GM12878 (cell line): ENCODE results near the gene ZMIZ2. TPM values are rescaled to one million over a fixed set of nuclear protein-coding genes. Genes with fewer than 3 reads are reported as not detected.

Experiments used
- ATAC-seq: fragments of 200-7000 bp; cut with Tn5 transposase; 3 replicates; pipeline ENCODE4 v1.9.1; 2020; ENCODE audit warnings: mild to moderate bottlenecking, moderate library complexity
- BruUV-seq: library from RNA; stranded (reverse); fragments of 400-500 nt; replicated peaks from 2 replicates; lab custom pipeline; 2021; lab: Mats Ljungman, UMichigan
- CTCF ChIA-PET: fragments of 300-600 bp; sonication (Branson Sonifier 250); formaldehyde crosslinking; extraction: SDS; loops from one replicate; lab custom pipeline; 2021; ENCODE audit warnings: inconsistent platforms; lab: Yijun Ruan, JAX
- POLR2A ChIA-PET: fragments of 350-600 bp; formaldehyde crosslinking; extraction: SDS; loops from one replicate; lab custom pipeline; 2021; ENCODE audit warnings: inconsistent platforms; lab: Charles Lee
- RAD21 ChIA-PET: fragments of 300-600 bp; sonication (Branson Sonifier 250); formaldehyde crosslinking; loops from one replicate; lab custom pipeline; 2023; ENCODE audit warnings: antibody characterized with exemption; ENCODE audit not compliant: unreplicated experiment; lab: Charles Lee
- SMC1A ChIA-PET: fragments of 300-600 bp; sonication (Branson Sonifier 250); formaldehyde crosslinking; loops from one replicate; lab custom pipeline; 2023; ENCODE audit not compliant: unreplicated experiment, uncharacterized antibody; lab: Charles Lee
- DNase-seq: peaks from one replicate; pipeline ENCODE4 v3.0.0-alpha.2; 2011; ENCODE audit warnings: low read depth, low spot score
- FAIRE-seq: peaks from 3 replicates; lab custom pipeline; 2011; peaks lifted over from hg19 to GRCh38; lab: Jason Lieb, UNC
- H2AFZ ChIP-seq: 2 replicates; pipeline ENCODE4 v1.6.0; 2011; ENCODE audit warnings: low read depth, low read length, control low read depth; ENCODE audit not compliant: control insufficient read depth
- H3K27ac ChIP-seq: 2 replicates; pipeline ENCODE4 v1.5.1; 2011; ENCODE audit warnings: control low read depth; ENCODE audit not compliant: control insufficient read depth, insufficient read depth
- H3K27me3 ChIP-seq, 2 experiments: replicated peaks in 1 of 2; 2 replicates each; pipeline versions ENCODE4 v1.6.0 to v1.6.1; 2011; ENCODE audit warnings: low read length in 1 of 2; ENCODE audit not compliant: control insufficient read depth in 2 of 2, insufficient read depth in 2 of 2
- H3K36me3 ChIP-seq, 2 experiments: 2 replicates each; pipeline ENCODE4 v1.5.1; 2011; ENCODE audit warnings: low read length in 1 of 2; ENCODE audit not compliant: control insufficient read depth in 2 of 2, insufficient read depth in 2 of 2
- H3K4me1 ChIP-seq: 2 replicates; pipeline ENCODE4 v1.6.1; 2011; ENCODE audit warnings: mild to moderate bottlenecking, low read length, moderate library complexity, mixed read lengths; ENCODE audit not compliant: control insufficient read depth, insufficient read depth
- H3K4me2 ChIP-seq: 2 replicates; pipeline ENCODE4 v1.6.0; 2011; ENCODE audit warnings: control low read depth; ENCODE audit not compliant: control insufficient read depth, insufficient read depth
- H3K4me3 ChIP-seq: fragments of 200-600 bp; sonication (generic); 2 replicates; pipeline ENCODE4 v1.5.1; 2016
- H3K79me2 ChIP-seq: 2 replicates; pipeline ENCODE4 v1.6.0; 2011; ENCODE audit warnings: low read length; ENCODE audit not compliant: control insufficient read depth, insufficient read depth
- H3K9ac ChIP-seq: 2 replicates; pipeline ENCODE4 v1.8.0; 2011; ENCODE audit warnings: low read length, control low read depth, mixed read lengths; ENCODE audit not compliant: control insufficient read depth, insufficient read depth
- H3K9me3 ChIP-seq: replicated peaks from 3 replicates; pipeline ENCODE4 v1.5.1; 2011; ENCODE audit warnings: mild to moderate bottlenecking, low read length; ENCODE audit not compliant: control insufficient read depth, insufficient read depth
- H4K20me1 ChIP-seq: 2 replicates; pipeline ENCODE4 v1.6.0; 2011; ENCODE audit not compliant: control insufficient read depth, insufficient read depth
- BMI1 ChIP-seq: fragments of 450-650 bp; IDR thresholded peaks from 2 replicates; pipeline ENCODE4 v1.6.1; 2016; ENCODE audit warnings: mild to moderate bottlenecking, moderate library complexity, borderline replicate concordance
- HDAC6 ChIP-seq: fragments of 200-600 bp; sonication (generic); IDR thresholded peaks from one replicate; pipeline ENCODE4 v1.8.0; 2017; ENCODE audit warnings: antibody characterized with exemption; ENCODE audit not compliant: unreplicated experiment
- MTA3 ChIP-seq: IDR thresholded peaks from 2 replicates; pipeline ENCODE4 v1.6.1; 2012; ENCODE audit warnings: low read length, inconsistent platforms, borderline replicate concordance
- PML ChIP-seq: IDR thresholded peaks from 2 replicates; pipeline ENCODE4 v1.6.1; 2012; ENCODE audit warnings: low read length, inconsistent platforms
- POLR2A ChIP-seq: IDR thresholded peaks from 2 replicates; pipeline ENCODE4 v1.6.1; 2011; ENCODE audit warnings: low read depth, mild to moderate bottlenecking, low read length
- POLR2AphosphoS2 ChIP-seq: IDR thresholded peaks from 2 replicates; pipeline ENCODE4 v1.6.1; 2011; ENCODE audit warnings: low read depth, mild to moderate bottlenecking, low read length, improper control_type of control experiment, moderate library complexity
- POU2F2 ChIP-seq: IDR thresholded peaks from 3 replicates; pipeline ENCODE4 v1.6.1; 2011; ENCODE audit warnings: low read depth, mild to moderate bottlenecking, low read length, borderline replicate concordance
- WGBS: methylation state at CpG from one replicate; pipeline ENCODE4 v1.1.6; 2016; ENCODE audit warnings: low lambda C conversion rate; ENCODE audit not compliant: insufficient replicate concordance, insufficient coverage; ENCODE audit errors: missing lambda C conversion rate; 5-methylcytosine and 5-hydroxymethylcytosine counted together
- in situ Hi-C: fragments of 300-500 bp; cut with MboI; formaldehyde crosslinking; loops from 9 replicates; pipeline ENCODE4 v1.14.3; 2018; ENCODE audit warnings: mixed read lengths
- intact Hi-C: fragments of 100-400 bp; cut with micrococcal nuclease; formaldehyde crosslinking; loops from one replicate; pipeline ENCODE4 v1.14.2; 2022; ENCODE audit not compliant: unreplicated experiment
- polyA plus RNA-seq, 11 experiments: library from polyadenylated mRNA; depleted of rRNA in 4 of 11; unstranded in 6 of 11; stranded (reverse) in 5 of 11; fragments of >200 nt; fragmentation: Nextera tagmentation in 4 of 11; fragmentation: Illumina TruSeq in 1 of 11; extraction: Ambion mirVana in 4 of 11; extraction: Trizol in 1 of 11; gene quantifications; 1 replicate in 1 of 11; 2 replicates in 10 of 11; pipeline versions ENCODE4 v1.2.1 to v1.2.3, GENCODE V29; 2011 to 2016; ENCODE audit warnings: inconsistent platforms in 2 of 11, missing spikeins in 2 of 11, low read depth in 1 of 11
- total RNA-seq, 4 experiments: library from RNA; depleted of rRNA in 3 of 4; stranded (reverse); fragments of >200 nt in 3 of 4; fragmentation: Illumina TruSeq in 1 of 4; extraction: Trizol in 1 of 4; gene quantifications; 2 replicates each; pipeline versions ENCODE4 v1.2.1 to v1.2.3, GENCODE V29; 2013 to 2021

The ZMIZ2 gene
- total and polyA plus RNA-seq, 10 of the 15 experiments (the other 5 are each of a cell fraction or from before 2014, with no cell fraction given): 0.71 to 158 (median 17.0) TPM

GRCh38 chr7:44771358-44771757 lies 22.7 kb downstream of the ZMIZ2 start:
- Histone ChIP-seq H3K27me3 (no peaks in the 10 kb centered on the region), H4K20me1 (no peaks in the 10 kb centered on the region), H3K9me3 (no peaks in the 10 kb centered on the region; the same call in 2 of the 3 replicates), H3K4me1 (peaks cover 36% of the 10 kb centered on the region), H3K4me3 (no peak overlapping the region), H3K79me2 (no peaks in the 10 kb centered on the region), H3K4me2 (no peak overlapping the region), H3K9ac (no peak overlapping the region), H2AFZ (no peak overlapping the region), H3K27ac (no peak overlapping the region), H3K36me3 (peaks cover 6 to 13% of the 10 kb centered on the region in 2 experiments; a peak in 3 of 4 replicates)
- intact Hi-C loops: no loop called here
- in situ Hi-C loops: no loop called here
- CTCF ChIA-PET: interaction anchor here (1.1 to 1.7 kb wide), 2 partner anchors 21 to 27 kb away, joined by 4 read pairs; no protein-coding TSS in a partner anchor
- SMC1A ChIA-PET: interaction anchor here (1.0 to 1.8 kb wide), 7 partner anchors 9 to 140 kb away, joined by 3 to 6 read pairs (median 4); partner anchors contain the start of gene H2AZ2
- POLR2A ChIA-PET: interaction anchor here (1.0 kb wide), 1 partner anchor 21 kb away, joined by 3 read pairs; no protein-coding TSS in a partner anchor
- ATAC-seq (no peak), FAIRE-seq (no peak), DNase-seq (no peak)
- TF ChIP-seq POU2F2 (peak; percentile 6; the same call in 1 of the 3 replicates), POLR2A (peak; percentile 57; the same call in 1 of the 2 replicates), BMI1 (no peak), HDAC6 (no peak), POLR2AphosphoS2 (peak; percentile 67; the same call in 1 of the 2 replicates), MTA3 (0 out of 2 replicates have a peak, but pooled peaks have one; percentile 13), PML (no peak)
- TSS peak; percentile 26 for BruUV-seq
- RAD21 ChIA-PET: interaction anchor here (0.5 to 4.1 kb wide), 3 partner anchors 19 to 157 kb away, joined by 3 to 40 read pairs (median 3); no protein-coding TSS in a partner anchor
- WGBS: 81% methylated on average over 3 of the region's 3 CpGs
